GM18873 (cell line): ENCODE measurements around the gene COL5A1.

Source experiments
- ATAC-seq: cut with Tn5 transposase; IDR thresholded peaks from one replicate; pipeline ENCODE4 v1.9.1; 2021; ENCODE audit warnings: mild to moderate bottlenecking, moderate library complexity, moderate number of reproducible peaks; ENCODE audit not compliant: unreplicated experiment, low FRiP score

Gene COL5A1

GRCh38 chr9:134826336-134827285 is 185.0 kb downstream of the COL5A1 start:
- no peak for ATAC-seq

GRCh38 chr9:134827559-134827958 is 186.0 kb downstream of the COL5A1 start:
- ATAC-seq, result no peak

GRCh38 chr9:134827993-134828392 is 186.4 kb downstream of the COL5A1 start:
- ATAC-seq, result no peak

- no peak for ATAC-seq
These were observed 187.3 kb downstream of the COL5A1 start for GRCh38 chr9:134828892-134829291.

- no peak for ATAC-seq
These were observed 187.8 kb downstream of the COL5A1 start for GRCh38 chr9:134829356-134829937.

GRCh38 chr9:134830126-134830525 is 188.5 kb downstream of the COL5A1 start:
- ATAC-seq, result no peak

- ATAC-seq, result no peak
These were observed 189.5 kb downstream of the COL5A1 start for GRCh38 chr9:134830926-134831720.

GRCh38 chr9:134832471-134832870 is 190.9 kb downstream of the COL5A1 start:
- no peak for ATAC-seq

- ATAC-seq, result no peak
These were observed 191.8 kb downstream of the COL5A1 start for GRCh38 chr9:134833294-134833880.

- no peak for ATAC-seq
These were observed 192.8 kb downstream of the COL5A1 start for GRCh38 chr9:134834217-134834956.

GRCh38 chr9:134834957-134835419 is 193.4 kb downstream of the COL5A1 start:
- ATAC-seq, result no peak

GRCh38 chr9:134835448-134835847 is 193.8 kb downstream of the COL5A1 start:
- no peak for ATAC-seq

GRCh38 chr9:134835987-134836386 is 194.4 kb downstream of the COL5A1 start:
- ATAC-seq, result no peak

GRCh38 chr9:134836406-134836970 is 194.9 kb downstream of the COL5A1 start:
- ATAC-seq, result no peak

GRCh38 chr9:134837529-134837928 is 195.9 kb downstream of the COL5A1 start:
- no peak for ATAC-seq

- no peak for ATAC-seq
These were observed 197.2 kb downstream of the COL5A1 start for GRCh38 chr9:134838651-134839454.

- no peak for ATAC-seq
These were observed 198.0 kb downstream of the COL5A1 start for GRCh38 chr9:134839455-134840125.

GRCh38 chr9:134840511-134840910 is 198.9 kb downstream of the COL5A1 start:
- ATAC-seq, result no peak
